Measurements from ENCODE around the gene S100G. TPM values are rescaled to one million over a fixed set of nuclear protein-coding genes. Genes with fewer than 3 reads are reported as not detected.
"Not testable (repeated sequence)": the region's sequence is repeated elsewhere in the genome, so short reads cannot be mapped to it uniquely, and the experiment has no call there.

The S100G gene
- total RNA-seq, 1 donor from 2014 or later: not detected

- peak; percentile 66 for DNase-seq (ENCODE audit: low read depth)
- no peak overlapping the region for H3K4me3 ChIP-seq (ENCODE audit: low read depth, low read length)
- no peaks in the 10 kb centered on the region for H3K36me3 ChIP-seq (ENCODE audit: control insufficient read depth, insufficient read depth, low read length)
- H3K27me3 ChIP-seq (ENCODE audit: control insufficient read depth, insufficient read depth, low read length): no peaks in the 10 kb centered on the region
- no peak for TF ChIP-seq CTCF (IDR thresholded peaks at IDR 0.05; ENCODE audit: insufficient read depth, low read length, severe bottlenecking)
- FAIRE-seq: no peak
Measured at GRCh38 chrX:16610121-16610621, 39.8 kb upstream of the S100G start.

GRCh38 chrX:16610654-16611053 lies 39.3 kb upstream of the S100G start:
- H3K4me3 ChIP-seq (ENCODE audit: low read depth, low read length); H3K27me3 ChIP-seq (ENCODE audit: control insufficient read depth, insufficient read depth, low read length); FAIRE-seq; H3K36me3 ChIP-seq (ENCODE audit: control insufficient read depth, insufficient read depth, low read length); DNase-seq (ENCODE audit: low read depth): not testable (repeated sequence)

GRCh38 chrX:16612257-16612897 lies 37.6 kb upstream of the S100G start:
- TF ChIP-seq CTCF (IDR thresholded peaks at IDR 0.05; ENCODE audit: insufficient read depth, low read length, severe bottlenecking): no peak
- Histone ChIP-seq H3K36me3 (ENCODE audit: control insufficient read depth, insufficient read depth, low read length) (no peaks in the 10 kb centered on the region), H3K4me3 (ENCODE audit: low read depth, low read length) (no peak overlapping the region), H3K27me3 (ENCODE audit: control insufficient read depth, insufficient read depth, low read length) (no peaks in the 10 kb centered on the region)
- DNase-seq (ENCODE audit: low read depth): no peak
- no peak for FAIRE-seq

- H3K4me3 ChIP-seq (ENCODE audit: low read depth, low read length): no peak overlapping the region
- DNase-seq (ENCODE audit: low read depth): no peak
- no peak for FAIRE-seq
- H3K27me3 ChIP-seq (ENCODE audit: control insufficient read depth, insufficient read depth, low read length): no peaks in the 10 kb centered on the region
- TF ChIP-seq CTCF (IDR thresholded peaks at IDR 0.05; ENCODE audit: insufficient read depth, low read length, severe bottlenecking): no peak
- peaks cover 2% of the 10 kb centered on the region for H3K36me3 ChIP-seq (ENCODE audit: control insufficient read depth, insufficient read depth, low read length)
Measured at GRCh38 chrX:16617382-16617781, 32.6 kb upstream of the S100G start.

- Histone ChIP-seq H3K36me3 (ENCODE audit: control insufficient read depth, insufficient read depth, low read length) (peaks cover 2% of the 10 kb centered on the region), H3K27me3 (ENCODE audit: control insufficient read depth, insufficient read depth, low read length) (no peaks in the 10 kb centered on the region), H3K4me3 (ENCODE audit: low read depth, low read length) (no peak overlapping the region)
- no peak for DNase-seq (ENCODE audit: low read depth)
- no peak for TF ChIP-seq CTCF (IDR thresholded peaks at IDR 0.05; ENCODE audit: insufficient read depth, low read length, severe bottlenecking)
- FAIRE-seq: no peak
Measured at GRCh38 chrX:16618422-16618821, 31.5 kb upstream of the S100G start.

GRCh38 chrX:16619024-16619423 lies 30.9 kb upstream of the S100G start:
- no peak for TF ChIP-seq CTCF (IDR thresholded peaks at IDR 0.05; ENCODE audit: insufficient read depth, low read length, severe bottlenecking)

GRCh38 chrX:16628511-16628910 lies 21.4 kb upstream of the S100G start:
- not testable (repeated sequence) for H3K36me3 ChIP-seq (ENCODE audit: control insufficient read depth, insufficient read depth, low read length); H3K4me3 ChIP-seq (ENCODE audit: low read depth, low read length); H3K27me3 ChIP-seq (ENCODE audit: control insufficient read depth, insufficient read depth, low read length); FAIRE-seq
- peak; percentile 50 for DNase-seq (ENCODE audit: low read depth)

More at GRCh38 chrX:16619024-16619423, 30.9 kb upstream of the S100G start:
- Histone ChIP-seq H3K27me3 (ENCODE audit: control insufficient read depth, insufficient read depth, low read length) (no peaks in the 10 kb centered on the region), H3K36me3 (ENCODE audit: control insufficient read depth, insufficient read depth, low read length) (peaks cover 2% of the 10 kb centered on the region), H3K4me3 (ENCODE audit: low read depth, low read length) (no peak overlapping the region)
- FAIRE-seq: no peak
- DNase-seq (ENCODE audit: low read depth): no peak

All from bronchial epithelial cell (primary cell).